Measurements from ENCODE around the gene USP9Y.

The USP9Y gene

GRCh38 chrY:12742725-12743124 is 41.7 kb downstream of the USP9Y start:
- Histone ChIP-seq H4K5ac (ENCODE audit: low read length) (no peak overlapping the region), H3K36me3 (ENCODE audit: control insufficient read depth, insufficient read depth, low read length) (no peaks in the 10 kb centered on the region), H3K9ac (ENCODE audit: low read length) (no peak overlapping the region), H3K56ac (ENCODE audit: low read length) (no peak overlapping the region), H3K18ac (ENCODE audit: low read length) (no peak overlapping the region), H3K23ac (ENCODE audit: low read length) (no peak overlapping the region), H2BK15ac (replicated peaks; ENCODE audit: low read depth) (no peak overlapping the region), H3K79me2 (ENCODE audit: control insufficient read depth, insufficient read depth, low read length) (no peaks in the 10 kb centered on the region), H3K27me3 (ENCODE audit: insufficient read depth, low read length, poor library complexity) (no peaks in the 10 kb centered on the region), H3K27ac (ENCODE audit: low read depth, low read length) (no peak overlapping the region), H3K4me2 (ENCODE audit: low read length) (no peak overlapping the region), H3K4me3 (ENCODE audit: low read length) (no peak overlapping the region), H2BK120ac (ENCODE audit: low read depth, low read length) (no peak overlapping the region), H3K4me1 (ENCODE audit: control insufficient read depth, low read depth, low read length) (no peaks in the 10 kb centered on the region), H2BK5ac (ENCODE audit: low read length) (no peak overlapping the region), H3K79me1 (ENCODE audit: low read length) (no peaks in the 10 kb centered on the region), H4K8ac (ENCODE audit: low read depth, low read length) (no peak overlapping the region), H2AK5ac (ENCODE audit: low read length) (no peak overlapping the region), H3K4ac (ENCODE audit: low read depth, low read length) (no peak overlapping the region)
- no peak for DNase-seq
- no CpG with 5 or more reads among the region's 4 CpGs for WGBS (ENCODE audit: extremely low coverage, insufficient coverage, low lambda C conversion rate)

DNA sequence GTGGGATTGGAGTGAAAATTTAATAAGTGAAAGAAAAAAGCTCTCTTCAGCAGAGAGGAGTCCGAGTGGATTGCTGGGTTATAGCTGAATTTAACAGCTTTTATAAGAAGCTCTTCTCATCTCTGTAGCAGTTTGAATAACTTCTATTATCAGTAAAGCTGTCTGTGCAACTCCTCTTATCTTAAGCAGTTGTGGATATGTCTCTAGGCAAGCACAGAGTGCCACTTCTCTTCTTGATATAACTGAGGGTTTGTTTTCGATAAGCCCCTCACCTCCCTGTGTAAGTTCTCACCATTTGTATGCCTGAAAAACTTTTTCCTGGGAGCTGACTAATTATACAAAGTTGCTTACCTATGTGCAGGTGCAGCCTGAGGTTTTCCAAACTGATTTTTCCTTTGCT is 43.1 kb downstream of the USP9Y start:
- Histone ChIP-seq H3K18ac (ENCODE audit: low read length) (no peak overlapping the region), H3K4me3 (ENCODE audit: low read length) (no peak overlapping the region)

DNA sequence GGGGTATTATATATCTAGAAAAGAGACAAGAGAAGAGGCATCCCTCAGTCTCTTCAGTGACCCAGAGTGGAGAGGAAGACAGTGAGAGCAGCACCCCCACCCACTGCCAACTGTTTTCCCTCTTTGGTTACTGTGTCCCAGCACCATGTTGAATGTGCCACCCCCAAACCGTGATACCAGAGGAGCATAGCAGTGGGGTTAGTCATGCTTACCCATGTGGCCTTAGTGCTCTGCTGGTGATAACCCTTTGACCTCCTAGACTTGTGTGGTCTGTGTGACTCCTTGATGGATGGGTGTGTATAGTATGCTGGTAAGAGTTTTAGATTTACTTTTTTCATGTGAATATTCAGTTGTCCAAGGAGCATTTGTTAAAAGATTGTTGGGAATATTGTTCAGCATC is 48.3 kb downstream of the USP9Y start:
- Histone ChIP-seq H3K4me2 (ENCODE audit: low read length) (no peak overlapping the region), H2BK15ac (replicated peaks; ENCODE audit: low read depth) (no peak overlapping the region), H4K5ac (ENCODE audit: low read length) (no peak overlapping the region), H2BK5ac (ENCODE audit: low read length) (no peak overlapping the region), H3K36me3 (ENCODE audit: control insufficient read depth, insufficient read depth, low read length) (no peaks in the 10 kb centered on the region), H3K4me1 (ENCODE audit: control insufficient read depth, low read depth, low read length) (no peaks in the 10 kb centered on the region), H3K4me3 (ENCODE audit: low read length) (no peak overlapping the region), H2AK5ac (ENCODE audit: low read length) (no peak overlapping the region), H3K79me1 (ENCODE audit: low read length) (no peaks in the 10 kb centered on the region), H3K56ac (ENCODE audit: low read length) (no peak overlapping the region), H3K23ac (ENCODE audit: low read length) (no peak overlapping the region), H4K8ac (ENCODE audit: low read depth, low read length) (no peak overlapping the region), H3K4ac (ENCODE audit: low read depth, low read length) (no peak overlapping the region), H3K27ac (ENCODE audit: low read depth, low read length) (no peak overlapping the region), H3K9ac (ENCODE audit: low read length) (no peak overlapping the region), H3K18ac (ENCODE audit: low read length) (no peak overlapping the region), H3K79me2 (ENCODE audit: control insufficient read depth, insufficient read depth, low read length) (no peaks in the 10 kb centered on the region), H2BK120ac (ENCODE audit: low read depth, low read length) (no peak overlapping the region), H3K27me3 (ENCODE audit: insufficient read depth, low read length, poor library complexity) (no peaks in the 10 kb centered on the region)
- no CpG with 5 or more reads among the region's 1 CpG for WGBS (ENCODE audit: extremely low coverage, insufficient coverage, low lambda C conversion rate)
- peak; percentile 16 for DNase-seq

More for the DNA sequence above, 43.1 kb downstream of the USP9Y start:
- WGBS (ENCODE audit: extremely low coverage, insufficient coverage, low lambda C conversion rate) = no CpG with 5 or more reads among the region's 2 CpGs
- H2BK120ac ChIP-seq (ENCODE audit: low read depth, low read length) = no peak overlapping the region
- H3K4ac ChIP-seq (ENCODE audit: low read depth, low read length) = no peak overlapping the region
- H3K27ac ChIP-seq (ENCODE audit: low read depth, low read length) = no peak overlapping the region
- no peaks in the 10 kb centered on the region for H3K79me1 ChIP-seq (ENCODE audit: low read length)
- H3K79me2 ChIP-seq (ENCODE audit: control insufficient read depth, insufficient read depth, low read length) = no peaks in the 10 kb centered on the region
- H3K56ac ChIP-seq (ENCODE audit: low read length) = no peak overlapping the region
- H2BK5ac ChIP-seq (ENCODE audit: low read length) = no peak overlapping the region
- H3K36me3 ChIP-seq (ENCODE audit: control insufficient read depth, insufficient read depth, low read length) = no peaks in the 10 kb centered on the region
- DNase-seq = no peak
- H3K27me3 ChIP-seq (ENCODE audit: insufficient read depth, low read length, poor library complexity) = no peaks in the 10 kb centered on the region
- H4K8ac ChIP-seq (ENCODE audit: low read depth, low read length) = no peak overlapping the region
- H2BK15ac ChIP-seq (replicated peaks; ENCODE audit: low read depth) = no peak overlapping the region
- no peak overlapping the region for H3K4me2 ChIP-seq (ENCODE audit: low read length)
- H2AK5ac ChIP-seq (ENCODE audit: low read length) = no peak overlapping the region
- H3K23ac ChIP-seq (ENCODE audit: low read length) = no peak overlapping the region
- no peak overlapping the region for H3K9ac ChIP-seq (ENCODE audit: low read length)
- no peak overlapping the region for H4K5ac ChIP-seq (ENCODE audit: low read length)
- H3K4me1 ChIP-seq (ENCODE audit: control insufficient read depth, low read depth, low read length) = no peaks in the 10 kb centered on the region

DNA sequence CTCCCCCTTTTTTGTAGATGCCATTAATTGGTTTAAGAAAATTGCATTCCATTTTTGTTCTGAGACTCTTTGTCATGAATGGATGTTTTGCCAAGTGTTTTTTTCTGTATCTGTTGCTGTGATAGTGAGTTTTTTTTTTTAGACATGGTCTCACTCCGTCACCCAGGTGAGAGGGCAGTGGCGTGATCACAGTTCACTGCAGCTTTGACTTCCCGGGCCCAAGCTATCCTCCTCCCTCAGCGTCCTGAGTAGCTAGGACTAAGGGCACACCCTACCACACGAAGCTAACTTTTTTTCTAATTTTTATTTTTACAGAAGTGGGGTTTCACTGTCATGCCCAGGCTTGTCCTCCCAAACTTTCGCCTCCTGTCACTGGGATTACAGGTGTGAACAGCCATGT is 51.8 kb downstream of the USP9Y start:
- WGBS (ENCODE audit: extremely low coverage, insufficient coverage, low lambda C conversion rate) = no CpG with 5 or more reads among the region's 6 CpGs
- DNase-seq = no peak
- no peaks in the 10 kb centered on the region for H3K4me1 ChIP-seq (ENCODE audit: control insufficient read depth, low read depth, low read length)
- no peak overlapping the region for H3K4me3 ChIP-seq (ENCODE audit: low read length)
- no peak overlapping the region for H4K5ac ChIP-seq (ENCODE audit: low read length)
- H3K4ac ChIP-seq (ENCODE audit: low read depth, low read length) = no peak overlapping the region
- H3K79me2 ChIP-seq (ENCODE audit: control insufficient read depth, insufficient read depth, low read length) = no peaks in the 10 kb centered on the region
- no peak overlapping the region for H3K4me2 ChIP-seq (ENCODE audit: low read length)
- H3K36me3 ChIP-seq (ENCODE audit: control insufficient read depth, insufficient read depth, low read length) = no peaks in the 10 kb centered on the region
- H2BK120ac ChIP-seq (ENCODE audit: low read depth, low read length) = no peak overlapping the region
- no peak overlapping the region for H3K56ac ChIP-seq (ENCODE audit: low read length)
- H3K79me1 ChIP-seq (ENCODE audit: low read length) = no peaks in the 10 kb centered on the region
- H2BK5ac ChIP-seq (ENCODE audit: low read length) = no peak overlapping the region
- H3K27ac ChIP-seq (ENCODE audit: low read depth, low read length) = no peak overlapping the region
- no peak overlapping the region for H4K8ac ChIP-seq (ENCODE audit: low read depth, low read length)
- no peak overlapping the region for H3K18ac ChIP-seq (ENCODE audit: low read length)
- H3K27me3 ChIP-seq (ENCODE audit: insufficient read depth, low read length, poor library complexity) = no peaks in the 10 kb centered on the region
- no peak overlapping the region for H3K23ac ChIP-seq (ENCODE audit: low read length)
- no peak overlapping the region for H2AK5ac ChIP-seq (ENCODE audit: low read length)
- H2BK15ac ChIP-seq (replicated peaks; ENCODE audit: low read depth) = no peak overlapping the region
- H3K9ac ChIP-seq (ENCODE audit: low read length) = no peak overlapping the region

GRCh38 chrY:12756021-12756420 is 55.0 kb downstream of the USP9Y start:
- Histone ChIP-seq H4K8ac (ENCODE audit: low read depth, low read length) (no peak overlapping the region), H3K56ac (ENCODE audit: low read length) (no peak overlapping the region), H4K5ac (ENCODE audit: low read length) (no peak overlapping the region), H3K36me3 (ENCODE audit: control insufficient read depth, insufficient read depth, low read length) (no peaks in the 10 kb centered on the region), H3K4me1 (ENCODE audit: control insufficient read depth, low read depth, low read length) (no peaks in the 10 kb centered on the region), H3K23ac (ENCODE audit: low read length) (no peak overlapping the region), H3K18ac (ENCODE audit: low read length) (no peak overlapping the region), H2BK15ac (replicated peaks; ENCODE audit: low read depth) (no peak overlapping the region), H2AK5ac (ENCODE audit: low read length) (no peak overlapping the region), H2BK5ac (ENCODE audit: low read length) (no peak overlapping the region), H3K4me2 (ENCODE audit: low read length) (no peak overlapping the region), H3K79me1 (ENCODE audit: low read length) (no peaks in the 10 kb centered on the region), H3K9ac (ENCODE audit: low read length) (no peak overlapping the region), H3K79me2 (ENCODE audit: control insufficient read depth, insufficient read depth, low read length) (no peaks in the 10 kb centered on the region), H3K4ac (ENCODE audit: low read depth, low read length) (no peak overlapping the region), H2BK120ac (ENCODE audit: low read depth, low read length) (no peak overlapping the region), H3K27ac (ENCODE audit: low read depth, low read length) (no peak overlapping the region), H3K27me3 (ENCODE audit: insufficient read depth, low read length, poor library complexity) (no peaks in the 10 kb centered on the region), H3K4me3 (ENCODE audit: low read length) (no peak overlapping the region)
- no CpG with 5 or more reads among the region's 1 CpG for WGBS (ENCODE audit: extremely low coverage, insufficient coverage, low lambda C conversion rate)
- no peak for DNase-seq

DNA sequence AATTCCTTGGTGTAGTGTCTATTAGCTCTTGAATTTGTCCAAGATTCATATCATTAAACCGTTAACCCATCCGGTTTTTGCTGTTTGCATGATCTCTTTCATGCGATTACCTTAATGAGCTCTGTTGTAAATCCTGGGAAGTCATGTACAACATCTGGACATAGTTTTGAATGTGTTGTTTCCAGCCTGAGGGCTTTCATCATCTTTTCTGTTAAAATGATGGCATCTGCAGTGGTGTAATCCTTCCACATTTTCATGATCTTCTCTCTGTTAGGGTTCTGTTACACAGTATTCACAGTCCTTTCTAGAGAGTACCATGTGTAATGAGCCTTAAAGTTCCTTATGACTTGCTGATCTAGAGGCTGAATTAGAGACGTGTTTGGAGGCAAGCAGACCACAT is 64.9 kb downstream of the USP9Y start:
- Histone ChIP-seq H3K18ac (ENCODE audit: low read length) (no peak overlapping the region), H3K4ac (ENCODE audit: low read depth, low read length) (no peak overlapping the region), H4K8ac (ENCODE audit: low read depth, low read length) (no peak overlapping the region), H3K4me2 (ENCODE audit: low read length) (no peak overlapping the region), H2BK120ac (ENCODE audit: low read depth, low read length) (no peak overlapping the region), H3K4me3 (ENCODE audit: low read length) (no peak overlapping the region), H2AK5ac (ENCODE audit: low read length) (no peak overlapping the region), H3K4me1 (ENCODE audit: control insufficient read depth, low read depth, low read length) (no peaks in the 10 kb centered on the region), H3K79me2 (ENCODE audit: control insufficient read depth, insufficient read depth, low read length) (no peaks in the 10 kb centered on the region), H3K56ac (ENCODE audit: low read length) (no peak overlapping the region), H3K27ac (ENCODE audit: low read depth, low read length) (no peak overlapping the region), H2BK5ac (ENCODE audit: low read length) (no peak overlapping the region), H3K36me3 (ENCODE audit: control insufficient read depth, insufficient read depth, low read length) (no peaks in the 10 kb centered on the region), H4K5ac (ENCODE audit: low read length) (no peak overlapping the region), H2BK15ac (replicated peaks; ENCODE audit: low read depth) (no peak overlapping the region), H3K23ac (ENCODE audit: low read length) (no peak overlapping the region), H3K79me1 (ENCODE audit: low read length) (no peaks in the 10 kb centered on the region), H3K27me3 (ENCODE audit: insufficient read depth, low read length, poor library complexity) (no peaks in the 10 kb centered on the region), H3K9ac (ENCODE audit: low read length) (no peak overlapping the region)
- DNase-seq = no peak
- WGBS (ENCODE audit: extremely low coverage, insufficient coverage, low lambda C conversion rate) = no CpG with 5 or more reads among the region's 4 CpGs

All from mesendoderm (in vitro differentiated cells).